ENCODE measurements around the gene PELI1.

The PELI1 gene

GRCh38 chr2:64144057-64145013 lies at the start of gene PELI1 (continued):
- TF ChIP-seq ZNF645 (tag by site-specific recombination; IDR thresholded peaks at IDR 0.05) (no peak), ZBTB11 (tag by site-specific recombination; conservative IDR thresholded peaks at IDR 0.05; ENCODE audit: low read depth) (peak; percentile 42), ZSCAN23 (tag by site-specific recombination; IDR thresholded peaks at IDR 0.05) (no peak), PBX3 (CRISPR knock-in tag; IDR thresholded peaks at IDR 0.05) (no peak; the same call in 1 of the 2 replicates), ZNF146 (tag by site-specific recombination; IDR thresholded peaks at IDR 0.05) (no peak), ZNF174 (tag by site-specific recombination; IDR thresholded peaks at IDR 0.05) (no peak), MZF1 (tag by site-specific recombination; IDR thresholded peaks at IDR 0.05; ENCODE audit: borderline replicate concordance) (0 out of 2 replicates have a peak, but pooled peaks have one; percentile 23), ZNF580 (tag by site-specific recombination; IDR thresholded peaks at IDR 0.05) (no peak), ZNF132 (tag by site-specific recombination; IDR thresholded peaks at IDR 0.05; ENCODE audit: borderline replicate concordance) (no peak), ZNF202 (tag by site-specific recombination; IDR thresholded peaks at IDR 0.05; ENCODE audit: borderline replicate concordance) (no peak), KLF1 (tag by site-specific recombination; IDR thresholded peaks at IDR 0.05) (no peak), ZNF785 (tag by site-specific recombination; IDR thresholded peaks at IDR 0.05) (no peak), PRDM10 (tag by site-specific recombination; IDR thresholded peaks at IDR 0.05) (0 out of 2 replicates have a peak, but pooled peaks have one; percentile 15), ZNF404 (tag by site-specific recombination; IDR thresholded peaks at IDR 0.05) (no peak), ZNF692 (tag by site-specific recombination; IDR thresholded peaks at IDR 0.05) (peak; percentile 36; the same call in 1 of the 2 replicates), ZNF112 (tag by site-specific recombination; IDR thresholded peaks at IDR 0.05) (no peak), ZNF211 (tag by site-specific recombination; IDR thresholded peaks at IDR 0.05; ENCODE audit: low read depth) (no peak), ZNF19 (tag by site-specific recombination; IDR thresholded peaks at IDR 0.05; ENCODE audit: low read depth) (no peak), ZNF629 (tag by site-specific recombination; IDR thresholded peaks at IDR 0.05) (no peak), ZNF626 (tag by site-specific recombination; IDR thresholded peaks at IDR 0.05) (no peak), ZNF561 (tag by site-specific recombination; IDR thresholded peaks at IDR 0.05; ENCODE audit: borderline replicate concordance) (peak; percentile 31; the same call in 1 of the 2 replicates), RBAK (tag by site-specific recombination; IDR thresholded peaks at IDR 0.05) (no peak), KLF10 (tag by site-specific recombination; IDR thresholded peaks at IDR 0.05) (0 out of 2 replicates have a peak, but pooled peaks have one; percentile 25), ZFP69B (tag by site-specific recombination; IDR thresholded peaks at IDR 0.05) (no peak)
